ENCODE measurements around the gene SPACDR.

GRCh38 chr7:100472121-100472851 lies 8.2 kb upstream of the SPACDR start:
- TF ChIP-seq CTCF (IDR thresholded peaks at IDR 0.05; ENCODE audit: poor library complexity, severe bottlenecking), result no peak
- TF ChIP-seq EP300 (conservative IDR thresholded peaks at IDR 0.05; ENCODE audit: poor library complexity, severe bottlenecking), result no peak
- no peak for TF ChIP-seq MXI1 (conservative IDR thresholded peaks at IDR 0.05; ENCODE audit: poor library complexity, severe bottlenecking)

Measured in neural cell (in vitro differentiated cells).